Fibroblast of villous mesenchyme (primary cell): Measurements from ENCODE around the gene EIPR1. TPM values are rescaled to one million over a fixed set of nuclear protein-coding genes. Genes with fewer than 3 reads are reported as not detected.

ENCODE experiments used
- DNase-seq: peaks from one replicate; pipeline ENCODE4 v3.0.0-alpha.2; 2010; ENCODE audit warnings: low read depth
- H3K4me3 ChIP-seq: 2 replicates; pipeline ENCODE4 v1.5.1; 2011; ENCODE audit warnings: low read depth, mild to moderate bottlenecking, low read length
- CTCF ChIP-seq: IDR thresholded peaks from 2 replicates; pipeline ENCODE4 v1.5.1; 2012; ENCODE audit warnings: low read depth, mild to moderate bottlenecking, low read length; ENCODE audit not compliant: insufficient read depth
- total RNA-seq: library from RNA; depleted of rRNA; stranded (reverse); fragments of >200 nt; gene quantifications from 2 replicates; pipeline ENCODE4 v1.2.3, GENCODE V29; 2012

Gene EIPR1
- total RNA-seq, 1 donor = 32.4 TPM

DNA sequence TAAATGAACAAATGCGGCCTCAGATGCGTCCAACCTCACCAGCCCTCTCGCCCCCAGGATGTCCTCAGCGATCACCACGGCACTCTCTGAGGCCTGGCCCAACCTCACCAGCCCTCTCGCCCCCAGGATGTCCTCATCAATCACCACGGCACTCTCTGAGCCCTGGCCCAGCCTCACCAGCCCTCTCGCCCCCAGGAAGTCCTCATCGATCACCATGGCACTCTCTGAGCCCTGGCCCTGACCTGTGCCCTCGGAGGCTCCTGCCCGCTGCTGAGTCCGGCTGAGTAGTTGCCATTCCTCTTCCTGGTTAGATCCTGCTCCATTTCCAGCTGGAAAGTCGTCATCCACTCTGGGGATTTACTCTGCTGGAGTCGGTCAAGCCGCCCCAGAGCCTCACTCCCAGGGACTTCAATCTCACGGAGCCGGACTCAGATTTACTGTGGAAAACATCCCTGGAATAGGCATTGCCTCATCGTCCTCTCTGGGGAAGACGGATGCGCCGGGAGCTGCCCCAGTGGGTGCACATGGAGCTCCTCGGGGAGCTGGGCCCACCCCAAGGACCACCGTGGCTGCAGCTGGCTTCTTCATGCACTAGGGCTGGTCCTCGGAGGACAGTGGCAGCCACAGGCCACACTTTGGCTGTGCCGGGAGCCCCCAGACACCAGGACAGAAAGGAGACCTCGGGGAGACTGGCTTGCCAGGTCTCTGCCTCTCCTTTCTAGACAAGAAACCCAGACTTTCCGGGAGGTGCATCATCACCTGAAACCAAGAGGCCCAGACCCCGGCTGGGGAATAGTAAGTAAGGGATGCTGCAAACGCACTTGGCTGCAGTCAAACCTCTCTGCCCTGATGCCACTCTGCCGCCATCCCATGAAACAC lies 230.6 kb downstream of the EIPR1 start:
- no peak for DNase-seq
- no peak for TF ChIP-seq CTCF
- H3K4me3 ChIP-seq = no peak overlapping the region

DNA sequence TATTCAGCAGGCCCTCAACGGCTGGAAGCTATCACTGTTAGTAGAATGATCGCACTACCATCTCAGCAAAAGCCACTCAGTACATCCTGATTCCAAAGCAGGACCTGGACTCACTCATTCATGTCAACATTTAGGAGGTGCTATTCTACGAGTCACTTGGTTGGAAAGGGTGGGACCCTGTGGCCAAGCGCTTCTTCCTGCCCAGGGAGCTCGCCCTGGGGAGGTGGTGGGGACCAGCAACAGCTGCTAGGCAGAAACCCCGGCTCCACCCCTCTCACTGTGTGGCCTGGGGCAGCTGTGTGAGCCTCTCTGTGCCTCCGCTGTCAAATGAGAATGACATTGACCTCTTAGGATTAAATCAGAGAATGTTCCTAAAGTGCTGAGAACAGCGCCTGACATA lies 231.4 kb downstream of the EIPR1 start:
- no peak for TF ChIP-seq CTCF
- no peak for DNase-seq

GRCh38 chr2:3145471-3146021 lies 232.1 kb downstream of the EIPR1 start:
- TF ChIP-seq CTCF = no peak
- DNase-seq = no peak
- H3K4me3 ChIP-seq = no peak overlapping the region

More for the DNA sequence above, 231.4 kb downstream of the EIPR1 start:
- H3K4me3 ChIP-seq = no peak overlapping the region

DNA sequence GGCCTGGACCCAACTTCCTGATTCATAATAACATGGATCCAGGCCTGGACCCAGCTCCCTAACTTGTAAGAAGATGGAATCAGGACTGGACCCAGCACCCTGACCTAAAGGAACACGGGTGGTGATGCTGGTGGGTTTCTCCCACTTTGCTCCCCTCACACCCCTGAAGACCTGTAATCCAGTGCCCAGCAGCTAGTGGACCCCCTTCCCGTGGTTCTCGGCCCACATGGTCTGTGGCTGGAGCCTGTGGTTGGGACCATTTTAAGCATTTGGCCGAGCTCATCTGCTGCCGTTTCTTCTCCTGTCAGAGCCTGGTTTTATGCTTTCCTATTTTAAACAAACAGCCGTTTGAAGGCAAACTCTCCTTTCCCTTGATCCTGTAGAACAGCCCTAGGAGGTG lies 232.8 kb downstream of the EIPR1 start:
- no peak overlapping the region for H3K4me3 ChIP-seq
- TF ChIP-seq CTCF = no peak
- no peak for DNase-seq

GRCh38 chr2:3143602-3144001 lies 234.0 kb downstream of the EIPR1 start:
- no peak for DNase-seq
- no peak for TF ChIP-seq CTCF
- no peak overlapping the region for H3K4me3 ChIP-seq

DNA sequence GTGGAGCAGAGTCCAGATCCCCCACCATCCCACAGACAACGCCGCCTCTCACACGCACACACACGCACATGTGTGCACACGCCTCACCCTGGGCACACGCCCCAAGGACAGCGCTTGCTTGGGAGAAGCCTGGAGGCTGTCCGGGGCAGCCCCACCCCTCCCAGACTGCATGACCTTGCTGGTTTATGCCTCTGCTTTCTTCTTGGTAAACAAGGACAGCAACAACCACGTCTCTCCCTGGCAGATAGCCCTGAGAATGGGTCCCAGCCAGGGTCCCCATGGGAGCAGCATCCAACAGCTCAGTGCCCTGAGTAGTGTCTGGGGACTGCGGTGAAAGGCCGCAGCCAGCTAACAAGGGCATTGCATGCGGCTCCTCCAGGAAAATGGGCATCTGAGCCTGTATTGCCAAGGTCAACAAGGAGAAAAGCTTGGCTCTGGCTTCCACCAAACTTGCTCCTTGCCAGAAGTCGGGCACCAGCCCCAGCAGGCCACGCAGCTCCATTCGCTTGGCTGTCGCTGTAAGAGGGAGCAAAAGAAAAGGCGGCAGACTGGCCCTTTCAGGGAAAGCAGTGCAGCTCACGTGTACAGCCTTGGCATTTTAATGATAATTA lies 234.6 kb downstream of the EIPR1 start:
- H3K4me3 ChIP-seq = no peak overlapping the region
- DNase-seq = no peak
- no peak for TF ChIP-seq CTCF
